GM10266 (cell line): ENCODE measurements around the gene PIGK.

Source experiments
- DNase-seq: peaks from one replicate; pipeline ENCODE4 v3.0.0; 2012; ENCODE audit errors: extremely low spot score
- CTCF ChIP-seq: IDR thresholded peaks from 2 replicates; pipeline ENCODE4 v1.5.1; 2012; ENCODE audit warnings: mild to moderate bottlenecking, low read depth; ENCODE audit not compliant: control insufficient read depth, insufficient read depth; ENCODE audit errors: missing control alignments

Gene PIGK

GRCh38 chr1:77044133-77044849, 174.9 kb downstream of the PIGK start:
- TF ChIP-seq CTCF: no peak
- DNase-seq: no peak

GRCh38 chr1:77040826-77041225, 178.4 kb downstream of the PIGK start:
- no peak for TF ChIP-seq CTCF
- no peak for DNase-seq

GRCh38 chr1:77039739-77040138, 179.5 kb downstream of the PIGK start:
- TF ChIP-seq CTCF: no peak
- no peak for DNase-seq

GRCh38 chr1:77039111-77039510, 180.1 kb downstream of the PIGK start:
- DNase-seq: no peak
- TF ChIP-seq CTCF: no peak
